ENCODE measurements around the gene KIAA1958. TPM values are rescaled to one million over a fixed set of nuclear protein-coding genes. Genes with fewer than 3 reads are reported as not detected.

Gene KIAA1958
- total and polyA plus RNA-seq, 2 of the 8 experiments (the other 6 are each of a cell fraction or from before 2014, with no cell fraction given) = 11.4 to 43.8 TPM

DNA sequence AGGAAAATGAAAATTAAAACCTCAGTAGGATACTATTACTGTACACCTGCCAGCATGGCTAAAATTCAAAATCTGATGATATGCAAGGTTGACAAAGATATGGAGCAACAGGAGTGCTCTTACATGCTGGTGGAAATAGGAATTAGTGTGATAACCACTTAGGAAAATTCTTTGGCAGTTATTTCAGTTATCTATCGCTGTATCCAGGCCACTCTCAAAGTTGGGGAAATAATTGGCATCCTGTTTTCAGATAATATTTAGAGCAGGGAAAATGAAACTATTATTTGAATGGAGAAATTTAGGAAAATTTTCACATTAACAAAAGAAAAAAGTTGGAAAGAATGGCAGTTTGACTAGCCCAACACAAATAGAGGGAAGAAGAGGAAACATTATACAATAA lies 50.9 kb downstream of the KIAA1958 start (continued):
- TF ChIP-seq, protein P1, sequence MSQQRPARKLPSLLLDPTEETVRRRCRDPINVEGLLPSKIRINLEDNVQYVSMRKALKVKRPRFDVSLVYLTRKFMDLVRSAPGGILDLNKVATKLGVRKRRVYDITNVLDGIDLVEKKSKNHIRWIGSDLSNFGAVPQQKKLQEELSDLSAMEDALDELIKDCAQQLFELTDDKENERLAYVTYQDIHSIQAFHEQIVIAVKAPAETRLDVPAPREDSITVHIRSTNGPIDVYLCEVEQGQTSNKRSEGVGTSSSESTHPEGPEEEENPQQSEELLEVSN (IDR thresholded peaks at IDR 0.05) = no peak
- TF ChIP-seq MAFK (IDR thresholded peaks at IDR 0.05; ENCODE audit: low read depth, low read length) (no peak), NRF1 (IDR thresholded peaks at IDR 0.05; ENCODE audit: low read depth, low read length) (no peak), POU5F1 (IDR thresholded peaks at IDR 0.05; ENCODE audit: low read depth, low read length) (no peak), TEAD4 (IDR thresholded peaks at IDR 0.05; ENCODE audit: low read depth, low read length) (no peak)

Data from H1 (cell line).